Tibial nerve (tissue), 4 donors: Measurements from ENCODE around the gene LPIN1.

ENCODE experiments used
- EP300 ChIP-seq, 2 donors: sonication (generic); formaldehyde crosslinking; IDR thresholded peaks; one replicate each; pipeline ENCODE4 v1.6.1; 2017; ENCODE audit warnings: antibody characterized with exemption in 2 of 2, mild to moderate bottlenecking in 1 of 2
- POLR2A ChIP-seq, 2 donors: fragments of 450-650 bp; IDR thresholded peaks; one replicate each; pipeline ENCODE4 v1.6.1; 2017; ENCODE audit warnings: antibody characterized with exemption in 2 of 2, mild to moderate bottlenecking in 2 of 2, moderate library complexity in 2 of 2
- TF ChIP-seq, protein P1 (sequence below), 5 experiments: fragments of 200-600 bp in 3 of 5; fragments of 450-650 bp in 2 of 5; sonication (generic) in 3 of 5; IDR thresholded peaks; one replicate each; pipeline ENCODE4 v1.5.1; 2016 to 2019; ENCODE audit warnings: antibody characterized with exemption in 5 of 5, mild to moderate bottlenecking in 3 of 5, moderate library complexity in 2 of 5

DNA sequence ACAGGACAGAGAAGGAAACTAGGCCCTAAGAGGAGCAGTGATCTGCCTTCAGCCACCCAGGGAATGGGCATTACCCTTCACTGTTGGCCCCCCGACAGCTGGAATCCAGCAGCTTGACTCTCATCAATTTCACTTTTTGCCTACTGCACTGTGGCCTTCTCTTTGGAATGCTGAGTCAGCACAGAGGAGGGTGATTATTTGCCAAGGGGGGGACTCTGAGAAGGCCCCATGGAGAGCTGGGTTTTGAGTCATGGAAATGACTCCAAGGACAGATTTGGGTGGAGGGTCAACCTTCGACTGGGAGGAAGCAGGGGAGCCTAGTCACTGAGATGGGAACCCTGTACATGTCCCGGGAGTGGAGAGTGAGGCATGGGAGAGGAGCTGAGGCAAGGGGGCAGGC, 38.3 kb upstream of the LPIN1 start:
- TF ChIP-seq, protein P1, sequence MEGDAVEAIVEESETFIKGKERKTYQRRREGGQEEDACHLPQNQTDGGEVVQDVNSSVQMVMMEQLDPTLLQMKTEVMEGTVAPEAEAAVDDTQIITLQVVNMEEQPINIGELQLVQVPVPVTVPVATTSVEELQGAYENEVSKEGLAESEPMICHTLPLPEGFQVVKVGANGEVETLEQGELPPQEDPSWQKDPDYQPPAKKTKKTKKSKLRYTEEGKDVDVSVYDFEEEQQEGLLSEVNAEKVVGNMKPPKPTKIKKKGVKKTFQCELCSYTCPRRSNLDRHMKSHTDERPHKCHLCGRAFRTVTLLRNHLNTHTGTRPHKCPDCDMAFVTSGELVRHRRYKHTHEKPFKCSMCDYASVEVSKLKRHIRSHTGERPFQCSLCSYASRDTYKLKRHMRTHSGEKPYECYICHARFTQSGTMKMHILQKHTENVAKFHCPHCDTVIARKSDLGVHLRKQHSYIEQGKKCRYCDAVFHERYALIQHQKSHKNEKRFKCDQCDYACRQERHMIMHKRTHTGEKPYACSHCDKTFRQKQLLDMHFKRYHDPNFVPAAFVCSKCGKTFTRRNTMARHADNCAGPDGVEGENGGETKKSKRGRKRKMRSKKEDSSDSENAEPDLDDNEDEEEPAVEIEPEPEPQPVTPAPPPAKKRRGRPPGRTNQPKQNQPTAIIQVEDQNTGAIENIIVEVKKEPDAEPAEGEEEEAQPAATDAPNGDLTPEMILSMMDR (IDR thresholded peaks at IDR 0.05), result no peak
- TF ChIP-seq EP300 (IDR thresholded peaks at IDR 0.05) (no peak), POLR2A (IDR thresholded peaks at IDR 0.05) (no peak)
